GM12875 (cell line): Measurements from ENCODE around the gene KDM6A.
"Not testable (repeated sequence)": the region's sequence is repeated elsewhere in the genome, so short reads cannot be mapped to it uniquely, and the experiment has no call there.

Experiments used
- H3K4me3 ChIP-seq: one replicate; pipeline ENCODE4 v1.5.1; 2011; ENCODE audit warnings: low read depth, low read length, control low read depth
- TF ChIP-seq, protein P1 (sequence below): IDR thresholded peaks from 2 replicates; pipeline ENCODE4 v1.5.1; 2011; ENCODE audit warnings: low read depth, mild to moderate bottlenecking, control low read depth, inconsistent platforms, low read length, moderate library complexity, borderline replicate concordance; ENCODE audit not compliant: insufficient read depth

KDM6A gene

DNA sequence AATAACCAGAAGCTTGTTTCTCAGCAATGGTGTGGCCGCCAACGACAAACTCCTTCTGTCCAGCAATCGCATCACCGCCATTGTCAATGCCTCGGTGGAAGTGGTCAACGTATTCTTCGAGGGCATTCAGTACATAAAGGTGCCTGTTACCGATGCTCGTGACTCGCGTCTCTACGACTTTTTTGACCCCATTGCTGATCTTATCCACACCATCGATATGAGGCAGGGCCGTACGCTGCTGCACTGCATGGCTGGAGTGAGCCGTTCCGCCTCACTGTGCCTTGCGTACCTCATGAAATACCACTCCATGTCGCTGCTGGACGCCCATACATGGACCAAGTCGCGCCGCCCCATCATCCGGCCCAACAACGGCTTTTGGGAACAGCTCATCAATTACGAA, 28.8 kb upstream of the KDM6A start:
- no peak overlapping the region for H3K4me3 ChIP-seq
- TF ChIP-seq, protein P1, sequence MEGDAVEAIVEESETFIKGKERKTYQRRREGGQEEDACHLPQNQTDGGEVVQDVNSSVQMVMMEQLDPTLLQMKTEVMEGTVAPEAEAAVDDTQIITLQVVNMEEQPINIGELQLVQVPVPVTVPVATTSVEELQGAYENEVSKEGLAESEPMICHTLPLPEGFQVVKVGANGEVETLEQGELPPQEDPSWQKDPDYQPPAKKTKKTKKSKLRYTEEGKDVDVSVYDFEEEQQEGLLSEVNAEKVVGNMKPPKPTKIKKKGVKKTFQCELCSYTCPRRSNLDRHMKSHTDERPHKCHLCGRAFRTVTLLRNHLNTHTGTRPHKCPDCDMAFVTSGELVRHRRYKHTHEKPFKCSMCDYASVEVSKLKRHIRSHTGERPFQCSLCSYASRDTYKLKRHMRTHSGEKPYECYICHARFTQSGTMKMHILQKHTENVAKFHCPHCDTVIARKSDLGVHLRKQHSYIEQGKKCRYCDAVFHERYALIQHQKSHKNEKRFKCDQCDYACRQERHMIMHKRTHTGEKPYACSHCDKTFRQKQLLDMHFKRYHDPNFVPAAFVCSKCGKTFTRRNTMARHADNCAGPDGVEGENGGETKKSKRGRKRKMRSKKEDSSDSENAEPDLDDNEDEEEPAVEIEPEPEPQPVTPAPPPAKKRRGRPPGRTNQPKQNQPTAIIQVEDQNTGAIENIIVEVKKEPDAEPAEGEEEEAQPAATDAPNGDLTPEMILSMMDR: no peak

DNA sequence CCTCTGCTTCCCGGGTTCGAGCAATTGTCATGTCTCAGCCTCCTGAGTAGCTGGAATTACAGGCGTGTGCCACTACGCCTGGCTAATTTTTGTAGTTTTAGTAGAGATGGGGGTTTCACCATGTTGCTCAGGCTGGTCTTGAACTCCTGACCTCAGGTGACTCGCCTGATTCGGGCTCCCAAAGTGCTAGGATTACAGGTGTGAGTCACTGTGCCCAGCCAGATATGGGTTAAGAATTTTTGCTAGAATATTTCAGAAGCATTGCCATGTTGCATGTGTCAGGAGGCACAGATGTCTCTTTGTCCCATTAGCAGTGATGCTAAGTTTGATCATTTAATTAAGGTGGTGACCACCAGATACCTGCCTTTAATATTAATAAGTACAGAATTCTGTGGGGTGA, 22.1 kb upstream of the KDM6A start:
- H3K4me3 ChIP-seq: not testable (repeated sequence)

DNA sequence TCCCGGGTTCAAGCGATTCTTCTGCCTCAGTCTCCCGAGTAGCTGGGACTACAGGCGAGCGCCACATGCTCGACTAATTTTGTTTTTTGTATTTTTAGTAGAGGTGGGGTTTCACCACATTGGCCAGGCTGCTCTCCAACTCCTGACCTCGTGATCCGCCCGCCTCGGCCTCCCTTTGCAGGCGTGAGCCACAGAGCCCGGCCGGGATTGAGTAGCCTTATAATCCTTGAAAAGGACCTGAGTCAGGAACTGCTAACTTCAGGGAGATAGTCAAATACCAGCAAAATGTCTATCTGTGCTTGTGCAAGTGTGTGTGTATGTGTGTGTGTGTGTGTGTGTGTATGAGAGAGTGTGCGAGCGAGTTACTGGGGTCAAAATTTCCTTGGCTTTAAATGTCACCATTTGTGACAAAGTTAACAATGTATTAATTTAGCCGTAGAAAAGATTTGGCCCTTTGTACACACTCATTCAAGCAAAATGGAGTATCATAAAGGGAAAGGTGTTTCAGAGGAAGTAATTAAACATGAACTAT, 1.8 kb upstream of the KDM6A start:
- H3K4me3 ChIP-seq: no peak overlapping the region
- TF ChIP-seq, protein P1: no peak

DNA sequence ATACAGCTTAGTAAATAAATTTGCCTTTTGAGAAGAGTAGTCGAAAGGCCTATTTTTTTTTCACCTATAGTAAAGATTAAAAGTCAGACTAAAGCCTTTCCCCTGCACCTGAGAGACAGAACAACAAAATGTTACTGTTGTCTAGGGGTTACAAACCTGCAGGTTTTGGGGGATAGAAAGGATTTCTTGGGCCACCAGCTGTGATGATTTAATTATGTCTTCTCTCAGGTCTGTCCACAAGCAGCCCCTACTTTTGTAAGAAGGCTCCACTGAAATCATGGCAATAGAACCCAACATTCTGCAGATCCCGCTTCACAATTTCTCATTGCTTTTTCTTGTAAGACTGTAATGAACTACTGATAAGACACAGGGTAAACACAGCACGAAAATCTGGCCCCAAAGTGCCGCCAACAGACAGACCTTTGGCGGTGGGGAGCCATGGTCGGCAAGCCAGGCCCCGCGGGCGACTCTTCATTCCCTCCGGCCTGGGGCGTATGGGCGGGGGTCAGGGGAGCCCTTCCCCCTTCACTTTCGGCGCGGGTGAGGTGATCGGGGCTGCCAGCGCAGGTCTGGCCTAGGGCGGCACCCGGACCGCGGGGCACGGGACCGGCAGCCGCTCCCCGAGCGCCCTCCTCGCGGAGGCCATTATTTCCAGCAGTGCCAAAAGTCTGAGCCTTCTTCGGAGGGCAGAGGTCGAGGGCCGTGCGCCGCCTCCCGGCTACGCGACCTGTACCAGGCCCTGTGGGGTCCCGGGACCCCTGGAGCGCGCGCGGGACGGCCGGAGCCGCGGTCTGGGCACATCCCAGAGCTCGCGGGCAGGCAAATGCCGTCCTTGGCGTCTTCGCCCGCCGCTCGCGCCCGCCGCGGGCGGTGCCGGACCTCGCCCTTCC, 812 bp upstream of the KDM6A start:
- TF ChIP-seq, protein P1: no peak
- H3K4me3 ChIP-seq: peak overlapping the region; percentile 98

DNA sequence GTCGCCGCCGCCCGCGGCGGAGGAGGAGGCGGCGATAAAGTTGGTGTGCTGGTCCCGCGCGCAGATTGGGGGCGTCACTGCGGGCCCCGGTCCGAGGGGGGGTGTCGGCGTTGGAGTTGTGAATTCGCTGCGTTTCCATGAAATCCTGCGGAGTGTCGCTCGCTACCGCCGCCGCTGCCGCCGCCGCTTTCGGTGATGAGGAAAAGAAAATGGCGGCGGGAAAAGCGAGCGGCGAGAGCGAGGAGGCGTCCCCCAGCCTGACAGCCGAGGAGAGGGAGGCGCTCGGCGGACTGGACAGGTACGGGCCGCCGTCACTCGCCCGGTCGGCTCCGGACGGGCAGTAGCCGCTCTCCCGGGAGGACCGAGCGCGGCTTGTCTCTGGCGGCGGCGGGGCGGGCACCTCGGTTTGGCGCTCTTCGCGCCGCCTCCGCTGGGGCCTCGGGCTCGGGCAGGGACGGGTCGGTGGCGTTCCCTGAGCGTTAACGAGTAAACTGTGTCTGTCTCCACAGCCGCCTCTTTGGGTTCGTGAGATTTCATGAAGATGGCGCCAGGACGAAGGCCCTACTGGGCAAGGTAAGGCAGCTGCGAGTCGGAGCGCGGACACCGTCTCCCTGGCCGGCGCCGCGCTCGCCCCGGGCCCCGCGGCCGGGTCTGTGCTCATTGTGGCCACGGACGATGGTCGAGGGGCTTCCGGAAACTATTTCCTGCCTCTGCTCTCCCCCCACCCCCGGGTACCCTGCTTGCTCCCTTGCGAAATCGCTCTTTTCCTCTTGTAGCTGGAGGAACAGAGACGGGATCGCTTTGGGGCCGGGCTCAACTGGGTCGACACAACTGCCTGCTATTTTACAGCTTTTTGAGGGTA, 658 bp downstream of the KDM6A start:
- TF ChIP-seq, protein P1: 0 out of 2 replicates have a peak, but pooled peaks have one; percentile 1
- H3K4me3 ChIP-seq: peak overlapping the region; percentile 98

DNA sequence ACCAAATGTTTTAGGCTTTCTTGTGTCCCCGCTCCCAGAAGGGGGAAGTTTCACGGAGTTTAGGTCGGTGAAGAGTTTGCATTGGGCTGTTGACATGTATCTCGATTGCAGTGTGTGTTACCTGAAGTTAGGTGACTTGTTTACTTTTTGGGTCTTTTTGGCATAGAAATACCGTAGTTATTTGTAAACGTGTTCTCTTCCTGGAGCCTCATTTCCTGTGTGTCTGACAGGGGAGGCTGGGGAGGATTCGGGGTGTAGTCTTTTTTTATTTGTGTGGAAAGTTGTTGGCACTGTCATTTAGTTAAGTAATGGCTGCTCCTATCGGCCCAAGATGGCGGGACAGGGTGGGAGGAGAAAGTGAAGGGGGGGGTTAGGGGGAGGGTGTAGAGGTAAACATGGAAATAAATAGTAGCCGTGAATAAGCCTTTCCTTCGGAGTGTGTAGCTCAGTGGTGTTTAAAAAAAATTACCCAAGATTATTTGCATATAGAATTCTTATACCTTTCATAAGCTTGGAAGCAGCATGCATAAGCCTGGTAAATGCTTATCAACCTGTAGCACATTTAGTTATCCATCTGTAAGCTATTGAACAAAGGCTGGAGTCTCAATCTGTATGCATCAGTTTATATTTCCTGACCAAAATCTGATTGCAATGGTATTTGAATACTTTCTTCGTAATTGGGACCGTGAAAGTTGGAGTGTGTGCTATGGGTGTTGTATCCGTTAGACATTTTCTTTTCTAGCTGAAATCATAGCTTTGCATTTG, 1.6 kb downstream of the KDM6A start:
- TF ChIP-seq, protein P1: no peak
- peak overlapping the region; percentile 98 for H3K4me3 ChIP-seq

DNA sequence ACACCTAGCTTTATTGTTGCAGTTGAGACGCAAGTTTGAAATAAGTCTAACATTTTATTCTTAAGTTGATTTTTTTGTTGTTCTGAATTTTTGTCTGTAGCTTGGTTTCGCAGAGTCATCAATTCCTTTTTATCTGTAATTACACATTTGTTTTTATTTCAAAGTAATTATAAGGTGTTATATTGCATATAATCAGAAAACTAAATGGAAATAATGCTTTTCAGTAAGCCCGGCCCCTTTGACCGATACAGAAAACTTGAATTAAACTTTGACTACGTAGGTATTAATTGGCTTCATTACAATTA, 2.1 kb downstream of the KDM6A start:
- peak overlapping the region; percentile 98 for H3K4me3 ChIP-seq
- TF ChIP-seq, protein P1: no peak
